OCI-LY1 (cell line): Measurements from ENCODE around the gene TSGA10.

ENCODE experiments used
- H2AFZ ChIP-seq: fragments of 200-600 bp; sonication (generic), shearing (Covaris generic); 2 replicates; pipeline ENCODE4 v1.6.0; 2014; ENCODE audit warnings: antibody characterized with exemption, mild to moderate bottlenecking, low read length
- H3F3A ChIP-seq: fragments of 200-600 bp; sonication (generic), shearing (Covaris generic); 2 replicates; pipeline ENCODE4 v1.6.0; 2014; ENCODE audit warnings: mild to moderate bottlenecking, antibody characterized with exemption, low read length, moderate library complexity; ENCODE audit not compliant: insufficient read depth
- H3K27ac ChIP-seq: fragments of 200-600 bp; sonication (generic); 2 replicates; pipeline ENCODE4 v1.5.1; 2014; ENCODE audit warnings: low read length, mixed run types, mild to moderate bottlenecking, low read depth; ENCODE audit not compliant: poor library complexity, severe bottlenecking
- H3K27me3 ChIP-seq: fragments of 200-600 bp; sonication (generic); 2 replicates; pipeline ENCODE4 v1.6.0; 2014; ENCODE audit warnings: antibody characterized with exemption, mild to moderate bottlenecking, low read length, moderate library complexity; ENCODE audit not compliant: insufficient read depth
- H3K36me3 ChIP-seq: fragments of 200-600 bp; sonication (generic); 2 replicates; pipeline ENCODE4 v1.6.1; 2014; ENCODE audit warnings: mild to moderate bottlenecking, antibody characterized with exemption, low read length, moderate library complexity, mixed read lengths; ENCODE audit not compliant: insufficient read depth
- H3K4me1 ChIP-seq: fragments of 200-600 bp; sonication (generic); 2 replicates; pipeline ENCODE4 v1.5.1; 2014; ENCODE audit warnings: mild to moderate bottlenecking, low read length, moderate library complexity; ENCODE audit not compliant: insufficient read depth, severe bottlenecking
- H3K4me2 ChIP-seq: fragments of 200-600 bp; sonication (generic), shearing (Covaris generic); 2 replicates; pipeline ENCODE4 v1.6.1; 2014; ENCODE audit warnings: low read length
- H3K4me3 ChIP-seq: fragments of 200-600 bp; sonication (generic); 2 replicates; pipeline ENCODE4 v1.5.1; 2014; ENCODE audit warnings: low read length, low read depth, mild to moderate bottlenecking, mixed read lengths; ENCODE audit not compliant: poor library complexity, severe bottlenecking
- H3K79me2 ChIP-seq: fragments of 200-600 bp; shearing (Covaris generic); 2 replicates; pipeline ENCODE4 v1.6.1; 2016; ENCODE audit warnings: mixed run types, low read length, mixed read lengths; ENCODE audit not compliant: insufficient read depth
- H3K9ac ChIP-seq: fragments of 200-600 bp; sonication (generic), shearing (Covaris generic); 2 replicates; pipeline ENCODE4 v1.6.1; 2014; ENCODE audit warnings: mild to moderate bottlenecking, low read length, mixed read lengths
- H3K9me2 ChIP-seq: fragments of 200-600 bp; sonication (generic), shearing (Covaris generic); 2 replicates; pipeline ENCODE4 v1.6.1; 2014; ENCODE audit warnings: low read depth, mild to moderate bottlenecking, low read length, mixed read lengths
- H3K9me3 ChIP-seq: fragments of 200-600 bp; shearing (Covaris generic); 2 replicates; pipeline ENCODE4 v1.6.1; 2014; ENCODE audit warnings: low read length, mixed read lengths
- H4K20me1 ChIP-seq: fragments of 200-600 bp; sonication (generic), shearing (Covaris generic); 2 replicates; pipeline ENCODE4 v1.6.0; 2016; ENCODE audit warnings: mild to moderate bottlenecking, low read length; ENCODE audit not compliant: insufficient read depth
- EZH2 ChIP-seq: fragments of 200-600 bp; sonication (generic), shearing (Covaris generic); IDR thresholded peaks from 2 replicates; pipeline ENCODE4 v1.8.0; 2017; ENCODE audit warnings: borderline replicate concordance, mixed run types, mild to moderate bottlenecking, antibody characterized with exemption, low read length, moderate library complexity, mixed read lengths
- TF ChIP-seq, protein P1 (sequence below): fragments of 200-600 bp; sonication (generic), shearing (Covaris generic); IDR thresholded peaks from 2 replicates; pipeline ENCODE4 v1.5.1; 2017; ENCODE audit warnings: mild to moderate bottlenecking, antibody characterized with exemption, low read length, moderate library complexity, mixed read lengths

The TSGA10 gene

DNA sequence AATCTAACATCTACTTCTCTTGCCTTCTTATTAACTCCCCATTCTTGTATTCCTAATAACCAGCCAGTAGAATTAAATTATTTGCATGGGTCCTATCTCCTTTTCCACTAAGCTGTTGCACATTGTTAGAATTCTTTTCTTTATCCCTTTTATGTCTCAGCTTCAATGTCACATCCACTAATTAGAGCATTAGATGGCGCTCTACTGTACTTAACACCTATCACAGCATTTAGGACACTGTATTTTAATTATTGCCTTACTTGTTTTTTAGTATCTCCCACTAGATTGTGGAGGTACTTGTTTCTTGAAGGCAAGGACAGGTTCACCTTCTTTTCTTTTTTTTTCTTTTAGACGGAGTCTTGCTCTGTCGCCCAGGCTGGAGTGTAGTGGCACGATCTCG, 3.9 kb upstream of the TSGA10 start:
- H3F3A ChIP-seq = no peaks in the 10 kb centered on the region
- H3K9me2 ChIP-seq = no peaks in the 10 kb centered on the region
- H4K20me1 ChIP-seq = no peaks in the 10 kb centered on the region
- no peak overlapping the region for H3K9ac ChIP-seq
- no peak overlapping the region for H3K27ac ChIP-seq
- H3K9me3 ChIP-seq = no peaks in the 10 kb centered on the region
- H3K27me3 ChIP-seq = no peaks in the 10 kb centered on the region
- TF ChIP-seq, protein P1, sequence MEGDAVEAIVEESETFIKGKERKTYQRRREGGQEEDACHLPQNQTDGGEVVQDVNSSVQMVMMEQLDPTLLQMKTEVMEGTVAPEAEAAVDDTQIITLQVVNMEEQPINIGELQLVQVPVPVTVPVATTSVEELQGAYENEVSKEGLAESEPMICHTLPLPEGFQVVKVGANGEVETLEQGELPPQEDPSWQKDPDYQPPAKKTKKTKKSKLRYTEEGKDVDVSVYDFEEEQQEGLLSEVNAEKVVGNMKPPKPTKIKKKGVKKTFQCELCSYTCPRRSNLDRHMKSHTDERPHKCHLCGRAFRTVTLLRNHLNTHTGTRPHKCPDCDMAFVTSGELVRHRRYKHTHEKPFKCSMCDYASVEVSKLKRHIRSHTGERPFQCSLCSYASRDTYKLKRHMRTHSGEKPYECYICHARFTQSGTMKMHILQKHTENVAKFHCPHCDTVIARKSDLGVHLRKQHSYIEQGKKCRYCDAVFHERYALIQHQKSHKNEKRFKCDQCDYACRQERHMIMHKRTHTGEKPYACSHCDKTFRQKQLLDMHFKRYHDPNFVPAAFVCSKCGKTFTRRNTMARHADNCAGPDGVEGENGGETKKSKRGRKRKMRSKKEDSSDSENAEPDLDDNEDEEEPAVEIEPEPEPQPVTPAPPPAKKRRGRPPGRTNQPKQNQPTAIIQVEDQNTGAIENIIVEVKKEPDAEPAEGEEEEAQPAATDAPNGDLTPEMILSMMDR = peak; percentile 37
- TF ChIP-seq EZH2 = no peak
- no peak overlapping the region for H2AFZ ChIP-seq
- H3K79me2 ChIP-seq = peaks cover 6% of the 10 kb centered on the region; the same call in 1 of the 2 replicates
- peaks cover 31% of the 10 kb centered on the region; the same call in 1 of the 2 replicates for H3K36me3 ChIP-seq
- H3K4me2 ChIP-seq = no peak overlapping the region
- no peak overlapping the region for H3K4me3 ChIP-seq
- H3K4me1 ChIP-seq = peaks cover 19% of the 10 kb centered on the region

GRCh38 chr2:99156891-99157290, 2.1 kb upstream of the TSGA10 start:
- no peak for TF ChIP-seq EZH2
- TF ChIP-seq, protein P1 = no peak
- H3K9me2 ChIP-seq = no peaks in the 10 kb centered on the region
- no peak overlapping the region for H3K4me2 ChIP-seq
- H3K9me3 ChIP-seq = no peaks in the 10 kb centered on the region
- H3K27ac ChIP-seq = no peak overlapping the region
- no peaks in the 10 kb centered on the region for H4K20me1 ChIP-seq
- H3K4me1 ChIP-seq = peaks cover 33% of the 10 kb centered on the region
- H3K9ac ChIP-seq = no peak overlapping the region
- H3F3A ChIP-seq = no peaks in the 10 kb centered on the region
- H3K79me2 ChIP-seq = peaks cover 6% of the 10 kb centered on the region; the same call in 1 of the 2 replicates
- H3K4me3 ChIP-seq = no peak overlapping the region
- H3K27me3 ChIP-seq = no peaks in the 10 kb centered on the region
- H3K36me3 ChIP-seq = peaks cover 21% of the 10 kb centered on the region; the same call in 1 of the 2 replicates
- no peak overlapping the region for H2AFZ ChIP-seq

- Histone ChIP-seq H3K79me2 (peaks cover 9% of the 10 kb centered on the region; the same call in 1 of the 2 replicates), H3K27ac (peak overlapping the region; percentile 59), H3K4me3 (peak overlapping the region; percentile 82), H3K4me2 (peak overlapping the region; percentile 96), H4K20me1 (no peaks in the 10 kb centered on the region), H3F3A (no peaks in the 10 kb centered on the region), H3K36me3 (peaks cover 19% of the 10 kb centered on the region; the same call in 1 of the 2 replicates), H3K9me3 (no peaks in the 10 kb centered on the region), H3K9ac (peak overlapping the region; percentile 95), H3K4me1 (peaks cover 34% of the 10 kb centered on the region), H2AFZ (0 out of 2 replicates have a peak overlapping the region, but pooled peaks have one; percentile 9), H3K27me3 (no peaks in the 10 kb centered on the region), H3K9me2 (no peaks in the 10 kb centered on the region)
- TF ChIP-seq, protein P1 = no peak
- TF ChIP-seq EZH2 = no peak
Measured at GRCh38 chr2:99153921-99154604, 679 bp downstream of the TSGA10 start.
